Measurements from ENCODE around the gene FRMD4A. TPM values are rescaled to one million over a fixed set of nuclear protein-coding genes. Genes with fewer than 3 reads are reported as not detected.
A peak's percentile ranks its signal among the peaks of the same experiment; 100 is the strongest.

FRMD4A gene
- total and polyA plus RNA-seq, 12 donors: 17.4 to 43.4 (median 30.3) TPM

DNA sequence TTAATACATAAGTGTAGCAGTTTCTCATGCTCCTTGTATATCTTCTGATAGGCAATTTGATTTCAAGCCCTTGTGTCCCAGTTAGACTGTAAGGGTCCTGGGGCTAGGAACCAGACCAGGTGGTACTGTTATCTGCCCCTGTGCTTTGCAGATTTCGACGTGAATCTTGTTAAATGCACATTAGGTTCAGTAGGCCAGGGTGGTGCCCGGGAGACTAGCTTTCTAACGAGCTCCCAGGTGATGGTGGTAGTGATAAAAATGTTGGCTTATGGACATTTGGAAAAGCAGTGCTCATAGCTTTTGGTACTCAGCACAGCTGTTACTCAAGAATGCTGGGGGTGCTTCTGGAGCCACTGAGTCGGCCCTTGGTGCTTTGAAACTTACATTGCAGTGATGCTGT lies 679.8 kb downstream of the FRMD4A start:
- 59 to 61% methylated on average over 5 of the region's 5 CpGs for WGBS, 2 donors
- intact Hi-C loops (cut with DNase I): loop anchor here in 2 of 10 donors (10.0 kb wide), 1 partner anchor 444 kb away; no protein-coding TSS in a partner anchor
- ATAC-seq (no peak), DNase-seq (no peak)
- Histone ChIP-seq H3K36me3 (peaks cover 0 to 100% (median 62%) of the 10 kb centered on the region in 9 donors), H3K4me1 (peaks cover 0 to 10% (median 0%) of the 10 kb centered on the region in 9 donors), H3K27ac (no peak overlapping the region), H3K27me3 (no peaks in the 10 kb centered on the region), H3K9me3 (no peaks in the 10 kb centered on the region), H3K4me3 (no peak overlapping the region)
- TF ChIP-seq, protein P1, sequence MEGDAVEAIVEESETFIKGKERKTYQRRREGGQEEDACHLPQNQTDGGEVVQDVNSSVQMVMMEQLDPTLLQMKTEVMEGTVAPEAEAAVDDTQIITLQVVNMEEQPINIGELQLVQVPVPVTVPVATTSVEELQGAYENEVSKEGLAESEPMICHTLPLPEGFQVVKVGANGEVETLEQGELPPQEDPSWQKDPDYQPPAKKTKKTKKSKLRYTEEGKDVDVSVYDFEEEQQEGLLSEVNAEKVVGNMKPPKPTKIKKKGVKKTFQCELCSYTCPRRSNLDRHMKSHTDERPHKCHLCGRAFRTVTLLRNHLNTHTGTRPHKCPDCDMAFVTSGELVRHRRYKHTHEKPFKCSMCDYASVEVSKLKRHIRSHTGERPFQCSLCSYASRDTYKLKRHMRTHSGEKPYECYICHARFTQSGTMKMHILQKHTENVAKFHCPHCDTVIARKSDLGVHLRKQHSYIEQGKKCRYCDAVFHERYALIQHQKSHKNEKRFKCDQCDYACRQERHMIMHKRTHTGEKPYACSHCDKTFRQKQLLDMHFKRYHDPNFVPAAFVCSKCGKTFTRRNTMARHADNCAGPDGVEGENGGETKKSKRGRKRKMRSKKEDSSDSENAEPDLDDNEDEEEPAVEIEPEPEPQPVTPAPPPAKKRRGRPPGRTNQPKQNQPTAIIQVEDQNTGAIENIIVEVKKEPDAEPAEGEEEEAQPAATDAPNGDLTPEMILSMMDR (IDR thresholded peaks at IDR 0.05): no peak

DNA sequence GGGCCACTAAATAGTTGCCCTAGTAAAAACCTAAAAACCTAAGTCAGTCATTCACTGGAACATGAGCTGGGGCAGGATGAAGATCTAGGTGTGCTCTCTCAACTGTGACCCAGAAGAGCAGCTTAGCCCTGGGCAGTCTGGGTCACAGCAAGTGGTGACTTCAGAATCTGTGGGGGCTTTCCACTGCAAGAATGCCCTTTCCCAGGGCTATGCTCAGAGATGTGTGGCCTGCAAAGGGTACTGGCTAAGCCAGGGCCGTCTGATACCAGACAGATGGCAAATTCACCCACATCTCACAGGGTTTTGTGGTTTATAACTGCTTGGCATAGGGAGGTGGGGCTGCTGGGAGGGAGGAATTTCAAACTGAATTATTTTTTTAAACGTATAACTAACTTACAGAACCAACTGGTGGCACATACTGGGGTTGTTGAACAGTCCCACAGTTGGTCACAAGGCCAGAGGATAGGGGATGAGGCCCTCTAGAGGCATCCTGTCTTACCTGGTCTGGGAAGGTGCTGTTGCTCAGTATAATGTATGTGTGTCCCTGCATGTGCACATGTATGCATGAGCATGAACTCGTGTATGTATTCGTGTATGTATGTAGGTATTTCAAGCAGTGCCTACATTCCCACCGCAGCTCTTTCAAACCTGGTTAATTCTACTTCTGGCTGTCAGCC lies 680.7 kb downstream of the FRMD4A start:
- 45 to 64% methylated on average over 5 of the region's 5 CpGs for WGBS, 2 donors
- no peaks in the 10 kb centered on the region for H3K9me3 ChIP-seq
- ATAC-seq (no peak), DNase-seq (no peak)
- H3K27me3 ChIP-seq: no peaks in the 10 kb centered on the region
- intact Hi-C loops (cut with DNase I): loop anchor here in 2 of 10 donors (10.0 kb wide), 1 partner anchor 445 kb away; no protein-coding TSS in a partner anchor
- H3K27ac ChIP-seq: peak overlapping the region in 1 of 10 donors; percentile 0
- H3K36me3 ChIP-seq: peaks cover 0 to 100% (median 61%) of the 10 kb centered on the region in 9 donors
- peaks cover 0 to 7% (median 0%) of the 10 kb centered on the region in 9 donors for H3K4me1 ChIP-seq
- TF ChIP-seq, protein P1 (IDR thresholded peaks at IDR 0.05): no peak
- no peak overlapping the region for H3K4me3 ChIP-seq

DNA sequence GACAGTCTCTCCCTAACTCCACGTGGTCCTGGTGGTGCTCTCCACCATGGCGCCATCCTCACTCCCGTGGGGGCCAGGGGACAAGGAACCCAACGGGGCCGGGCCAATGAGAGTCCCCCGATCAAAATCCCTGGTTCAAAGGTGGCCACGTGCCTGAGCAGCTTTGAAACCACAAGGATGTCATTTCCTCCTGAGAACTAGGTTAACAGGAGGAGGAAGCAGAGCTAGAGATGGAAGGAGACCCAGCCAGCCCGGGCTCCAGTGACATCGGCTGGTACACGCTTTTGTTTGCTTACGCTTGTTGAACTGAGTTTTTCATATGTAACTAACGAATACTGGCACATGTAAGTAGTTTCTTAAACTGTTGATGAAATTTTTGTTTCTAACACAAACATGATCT lies 682.3 kb downstream of the FRMD4A start:
- no peaks in the 10 kb centered on the region for H3K4me1 ChIP-seq
- DNase-seq (no peak), ATAC-seq (no peak)
- peak overlapping the region in 1 of 10 donors; percentile 10 for H3K27ac ChIP-seq
- TF ChIP-seq, protein P1 (IDR thresholded peaks at IDR 0.05): no peak
- H3K36me3 ChIP-seq: peaks cover 0 to 100% (median 51%) of the 10 kb centered on the region in 9 donors
- no peak overlapping the region for H3K4me3 ChIP-seq
- H3K27me3 ChIP-seq: no peaks in the 10 kb centered on the region
- WGBS, 2 donors: 88 to 92% methylated on average over 12 of the region's 12 CpGs
- peaks cover 0 to under 1% (median 0%) of the 10 kb centered on the region in 11 donors for H3K9me3 ChIP-seq
- intact Hi-C loops (cut with DNase I): no loop called here

DNA sequence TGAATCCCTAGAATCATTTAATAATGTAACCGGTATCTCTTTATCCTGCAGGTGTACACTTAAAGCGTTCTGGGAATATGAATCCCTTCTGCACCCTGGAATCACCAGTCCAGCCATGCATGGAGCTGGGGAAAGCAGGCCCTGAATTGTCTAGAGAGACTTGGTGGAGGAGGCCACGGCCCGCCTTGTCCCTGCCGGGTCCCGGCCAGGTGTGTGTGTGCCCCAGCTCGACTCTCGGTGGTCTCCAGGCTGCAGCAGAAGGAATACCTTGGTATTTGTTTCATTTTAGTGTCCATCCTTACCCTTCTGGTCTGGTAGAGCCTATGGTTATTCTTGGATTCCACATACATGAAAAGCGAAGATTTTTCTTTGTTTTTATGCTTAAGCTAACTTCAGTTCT lies 685.9 kb downstream of the FRMD4A start:
- no peak for ATAC-seq
- Histone ChIP-seq H3K27ac (no peak overlapping the region), H3K36me3 (peaks cover 0 to 94% (median 29%) of the 10 kb centered on the region in 9 donors), H3K4me3 (no peak overlapping the region), H3K4me1 (no peaks in the 10 kb centered on the region), H3K27me3 (no peaks in the 10 kb centered on the region), H3K9me3 (peaks cover 0 to 20% (median 0%) of the 10 kb centered on the region in 11 donors)
- intact Hi-C loops (cut with DNase I): no loop called here
- TF ChIP-seq, protein P1 (IDR thresholded peaks at IDR 0.05): no peak
- no peak for DNase-seq
- 95 to 96% methylated on average over 9 of the region's 9 CpGs for WGBS, 2 donors

Data from heart right ventricle (tissue), 16 donors.